ENCODE results near the gene EEF1B2. TPM values are rescaled to one million over a fixed set of nuclear protein-coding genes. Genes with fewer than 3 reads are reported as not detected.
"Not testable (repeated sequence)": the region's sequence is repeated elsewhere in the genome, so short reads cannot be mapped to it uniquely, and the experiment has no call there.

The EEF1B2 gene
- total RNA-seq, result 100 to 1,000 TPM; 212 to 254 TPM

DNA sequence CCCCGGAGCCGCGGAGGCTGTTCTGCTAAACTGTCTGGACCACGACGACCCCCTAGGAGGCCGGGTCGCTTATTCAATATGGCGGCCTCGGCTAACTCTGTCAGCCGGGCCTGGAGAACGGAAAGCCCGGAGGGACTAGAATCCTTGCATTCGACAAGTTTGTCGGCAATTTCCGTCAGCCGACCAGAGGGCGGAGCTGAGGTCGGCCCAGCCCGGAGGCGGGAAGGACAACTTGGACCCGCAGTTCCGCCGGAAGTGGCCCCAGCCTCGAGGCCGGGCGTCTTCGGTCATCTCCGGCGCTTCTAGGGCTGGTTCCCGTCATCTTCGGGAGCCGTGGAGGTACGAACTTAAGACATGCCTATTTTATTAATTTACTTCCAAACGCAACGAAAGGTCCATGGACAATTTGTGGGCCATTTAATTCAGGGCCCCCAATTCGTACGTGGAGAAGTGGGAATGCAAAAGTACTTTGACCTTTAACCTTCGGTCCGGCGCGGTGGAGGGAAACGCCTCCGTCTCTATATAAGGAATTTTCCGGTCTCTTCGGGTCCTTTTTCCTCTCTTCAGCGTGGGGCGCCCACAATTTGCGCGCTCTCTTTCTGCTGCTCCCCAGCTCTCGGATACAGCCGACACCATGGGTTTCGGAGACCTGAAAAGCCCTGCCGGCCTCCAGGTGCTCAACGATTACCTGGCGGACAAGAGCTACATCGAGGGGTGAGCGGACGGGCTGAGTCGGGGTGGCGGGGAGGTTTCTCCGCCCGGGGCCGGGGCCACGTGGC, at the start of gene EEF1B2, which contains the start of gene NDUFS1:
EEF1B2 (plus strand) TSS at position 550 of the 779 bp plus-strand sequence; CDS start at position 635, 85 bp downstream.
NDUFS1 (minus strand) TSS at position 99 of the 779 bp plus-strand sequence. CDS start 5,766 bp downstream, outside the sequence.
- Histone ChIP-seq H3K4me1 (peaks cover 0 to 43% of the 10 kb centered on the region in 2 donors), H3K27me3 (no peaks in the 10 kb centered on the region), H3K9me3 (no peaks in the 10 kb centered on the region), H3K27ac (peak within 1 kb of the TSS; percentile 91 to 95), H3K4me3 (peak within 1 kb of the TSS; percentile 63 to 79), H3K36me3 (peaks cover 30% of the 10 kb centered on the region)
- peak; percentile 97 for DNase-seq (ENCODE audit: low spot score)
- TF ChIP-seq, protein P1, sequence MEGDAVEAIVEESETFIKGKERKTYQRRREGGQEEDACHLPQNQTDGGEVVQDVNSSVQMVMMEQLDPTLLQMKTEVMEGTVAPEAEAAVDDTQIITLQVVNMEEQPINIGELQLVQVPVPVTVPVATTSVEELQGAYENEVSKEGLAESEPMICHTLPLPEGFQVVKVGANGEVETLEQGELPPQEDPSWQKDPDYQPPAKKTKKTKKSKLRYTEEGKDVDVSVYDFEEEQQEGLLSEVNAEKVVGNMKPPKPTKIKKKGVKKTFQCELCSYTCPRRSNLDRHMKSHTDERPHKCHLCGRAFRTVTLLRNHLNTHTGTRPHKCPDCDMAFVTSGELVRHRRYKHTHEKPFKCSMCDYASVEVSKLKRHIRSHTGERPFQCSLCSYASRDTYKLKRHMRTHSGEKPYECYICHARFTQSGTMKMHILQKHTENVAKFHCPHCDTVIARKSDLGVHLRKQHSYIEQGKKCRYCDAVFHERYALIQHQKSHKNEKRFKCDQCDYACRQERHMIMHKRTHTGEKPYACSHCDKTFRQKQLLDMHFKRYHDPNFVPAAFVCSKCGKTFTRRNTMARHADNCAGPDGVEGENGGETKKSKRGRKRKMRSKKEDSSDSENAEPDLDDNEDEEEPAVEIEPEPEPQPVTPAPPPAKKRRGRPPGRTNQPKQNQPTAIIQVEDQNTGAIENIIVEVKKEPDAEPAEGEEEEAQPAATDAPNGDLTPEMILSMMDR (IDR thresholded peaks at IDR 0.05), result no peak

DNA sequence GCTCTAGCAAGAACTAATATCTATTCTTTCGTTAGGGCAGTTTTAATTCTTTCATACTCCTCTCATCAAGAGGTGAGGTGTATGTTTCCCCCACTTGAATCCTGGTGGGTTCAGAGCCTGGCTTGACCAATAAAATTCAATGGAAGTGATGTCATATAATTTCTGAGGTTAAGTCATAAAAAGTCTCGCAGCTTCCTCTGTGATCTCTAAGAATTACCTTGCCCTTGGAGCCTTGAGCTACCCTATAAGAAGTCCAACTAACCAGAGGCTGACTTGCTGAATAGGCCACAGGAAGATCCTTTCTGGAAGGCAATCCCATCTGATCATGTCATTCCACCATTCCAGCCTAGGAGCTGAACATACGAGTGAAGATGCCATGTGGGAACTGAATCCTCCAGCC, 47.6 kb upstream of the EEF1B2 start:
- Histone ChIP-seq H3K4me1 (no peaks in the 10 kb centered on the region), H3K27ac (no peak overlapping the region), H3K4me3 (no peak overlapping the region), H3K36me3 (peaks cover 23% of the 10 kb centered on the region), H3K9me3 (no peaks in the 10 kb centered on the region), H3K27me3 (no peaks in the 10 kb centered on the region)
- no peak for DNase-seq (ENCODE audit: low spot score)
- TF ChIP-seq, protein P1 (IDR thresholded peaks at IDR 0.05), result no peak

DNA sequence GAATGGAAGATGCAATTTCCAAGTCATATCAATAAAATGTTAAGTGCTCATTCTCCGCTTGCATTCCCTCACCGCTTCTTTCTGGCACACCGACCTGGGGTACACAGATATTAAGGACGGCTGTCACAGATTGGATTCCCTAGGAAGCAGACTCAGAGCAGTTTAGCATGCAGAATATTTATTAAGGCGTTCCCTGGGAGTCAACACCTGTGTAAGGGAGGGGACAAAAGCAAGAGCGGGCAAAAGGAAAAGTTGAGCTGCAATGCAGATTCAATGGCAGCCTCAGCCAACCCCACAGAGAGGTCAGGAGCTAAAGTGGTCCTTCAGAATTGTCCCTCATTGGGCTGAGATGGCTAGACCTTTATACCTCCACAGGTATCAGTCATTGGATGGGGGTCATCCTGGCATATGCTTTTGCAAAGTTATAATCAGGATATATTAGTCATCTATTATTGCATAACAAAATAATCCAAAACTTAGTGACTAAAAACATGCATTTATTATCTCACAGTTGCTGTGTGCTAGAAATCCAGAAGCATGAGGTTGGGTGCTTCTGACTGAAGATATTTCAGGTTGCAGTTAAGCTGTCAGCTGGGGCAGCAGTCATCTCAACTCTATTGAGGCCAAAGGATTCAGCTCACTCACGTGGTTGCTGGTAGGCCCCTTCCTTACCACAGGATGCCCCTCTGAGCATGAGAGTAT, 46.7 kb upstream of the EEF1B2 start:
- peaks cover 32% of the 10 kb centered on the region for H3K36me3 ChIP-seq

DNA sequence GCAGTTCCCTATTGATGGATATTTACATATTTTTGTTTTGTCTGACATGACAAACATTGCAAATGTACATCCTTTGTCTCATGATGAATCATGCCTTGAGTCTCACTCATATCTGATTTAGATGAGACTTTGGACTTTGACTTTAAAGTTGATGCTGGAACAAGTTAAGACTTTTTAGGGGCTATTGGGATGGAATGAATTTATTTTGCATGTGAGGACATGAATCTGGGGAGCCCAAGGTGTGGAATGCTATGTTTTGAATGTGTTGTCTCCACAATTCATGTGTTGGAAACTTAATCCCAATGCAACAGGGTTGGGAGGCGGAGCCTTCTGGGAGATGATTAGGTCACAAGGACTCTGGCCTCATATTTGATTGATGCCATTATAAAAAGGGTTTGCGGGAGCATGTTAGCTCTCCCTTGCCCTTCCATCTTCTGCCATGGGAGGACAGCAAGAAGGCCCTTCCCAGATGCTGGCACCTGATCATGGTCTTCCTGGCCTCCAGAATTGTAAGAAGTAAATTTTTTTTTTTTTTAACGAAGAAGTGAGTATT, 44.6 kb upstream of the EEF1B2 start:
- Histone ChIP-seq H3K4me1 (no peaks in the 10 kb centered on the region), H3K9me3 (no peaks in the 10 kb centered on the region), H3K27me3 (no peaks in the 10 kb centered on the region), H3K27ac (no peak overlapping the region), H3K36me3 (peaks cover 42% of the 10 kb centered on the region), H3K4me3 (no peak overlapping the region)
- DNase-seq (ENCODE audit: low spot score), result no peak
- TF ChIP-seq, protein P1 (IDR thresholded peaks at IDR 0.05), result no peak

More for the DNA sequence above, 46.7 kb upstream of the EEF1B2 start:
- Histone ChIP-seq H3K27ac (no peak overlapping the region), H3K4me1 (no peaks in the 10 kb centered on the region), H3K4me3 (no peak overlapping the region), H3K9me3 (no peaks in the 10 kb centered on the region), H3K27me3 (no peaks in the 10 kb centered on the region)
- TF ChIP-seq, protein P1 (IDR thresholded peaks at IDR 0.05), result no peak
- DNase-seq (ENCODE audit: low spot score), result no peak

DNA sequence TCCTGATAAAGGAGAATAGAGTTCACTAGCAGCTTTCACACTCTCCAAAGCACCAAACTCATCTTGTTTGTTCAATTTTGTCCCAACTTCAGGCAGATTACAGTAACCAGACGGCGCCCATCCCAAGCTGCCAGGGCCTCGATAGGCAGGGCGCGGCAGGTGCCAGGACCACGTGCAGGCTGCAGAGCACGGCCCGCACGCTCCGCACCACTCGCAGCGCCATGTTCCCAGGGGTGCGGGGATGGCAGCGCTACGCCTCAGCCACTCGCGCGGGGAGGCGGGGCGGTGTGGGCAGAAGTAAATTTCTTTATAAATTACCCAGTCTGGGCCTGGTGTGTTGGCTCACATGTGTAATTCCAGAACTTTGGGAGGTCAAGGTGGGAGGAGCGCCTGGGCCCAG, 43.4 kb upstream of the EEF1B2 start:
- Histone ChIP-seq H3K27ac (no peak overlapping the region), H3K27me3 (no peaks in the 10 kb centered on the region), H3K4me1 (no peaks in the 10 kb centered on the region), H3K36me3 (peaks cover 54% of the 10 kb centered on the region), H3K9me3 (no peaks in the 10 kb centered on the region), H3K4me3 (no peak overlapping the region)
- DNase-seq (ENCODE audit: low spot score), result no peak
- TF ChIP-seq, protein P1 (IDR thresholded peaks at IDR 0.05), result no peak

DNA sequence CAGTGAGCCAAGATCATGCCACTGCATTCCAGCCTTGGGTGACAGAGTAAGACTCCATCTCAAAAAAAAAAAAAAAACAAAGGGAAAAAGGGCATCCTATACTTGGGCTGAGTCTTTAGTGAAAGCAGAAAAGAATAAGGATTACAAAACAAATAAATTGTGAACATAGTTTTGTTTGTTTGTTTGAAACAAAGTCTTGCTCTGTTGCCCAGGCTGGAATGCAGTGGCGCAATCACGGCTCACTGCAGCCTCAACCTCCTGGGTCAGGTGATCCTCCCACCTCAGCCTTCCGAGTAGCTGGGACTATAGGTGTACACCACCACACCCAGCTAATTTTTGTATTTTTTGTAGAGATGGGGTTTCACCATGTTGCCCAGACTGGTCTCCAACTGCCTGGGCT, 37.1 kb upstream of the EEF1B2 start:
- not testable (repeated sequence) for H3K4me3 ChIP-seq; H3K9me3 ChIP-seq; DNase-seq (ENCODE audit: low spot score); H3K27me3 ChIP-seq; H3K27ac ChIP-seq; H3K4me1 ChIP-seq
- H3K36me3 ChIP-seq, result peaks cover 76% of the 10 kb centered on the region
